ENCODE data around the gene PCDHGB4. TPM values are rescaled to one million over a fixed set of nuclear protein-coding genes. Genes with fewer than 3 reads are reported as not detected.

The PCDHGB4 gene
- total RNA-seq, 4 donors from 2014 or later: 10.4 to 12.5 (median 10.4) TPM

DNA sequence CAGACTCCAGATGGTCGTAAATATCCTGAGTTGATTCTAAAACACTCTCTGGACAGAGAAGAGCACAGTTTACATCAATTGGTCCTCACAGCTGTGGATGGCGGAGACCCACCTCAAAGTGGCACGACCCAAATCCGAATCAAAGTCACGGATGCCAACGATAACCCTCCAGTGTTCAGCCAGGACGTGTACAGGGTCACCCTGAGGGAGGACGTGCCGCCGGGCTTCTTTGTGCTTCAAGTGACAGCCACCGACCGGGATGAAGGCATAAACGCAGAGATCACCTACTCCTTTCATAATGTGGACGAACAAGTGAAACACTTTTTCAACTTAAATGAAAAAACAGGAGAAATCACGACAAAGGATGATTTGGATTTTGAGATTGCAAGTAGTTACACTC lies 26.8 kb upstream of the PCDHGB4 start:
- DNase-seq: no peak
- WGBS, 2 donors: 33 to 41% methylated on average over 15 of the region's 15 CpGs
- Histone ChIP-seq H3K9me3 (peaks cover 8% of the 10 kb centered on the region), H3K27me3 (no peaks in the 10 kb centered on the region), H3K4me1 (no peaks in the 10 kb centered on the region), H3K27ac (no peak overlapping the region), H3K36me3 (no peaks in the 10 kb centered on the region), H3K4me3 (replicated peaks in 1 of 3) (no peak overlapping the region)
- TF ChIP-seq, protein P1, sequence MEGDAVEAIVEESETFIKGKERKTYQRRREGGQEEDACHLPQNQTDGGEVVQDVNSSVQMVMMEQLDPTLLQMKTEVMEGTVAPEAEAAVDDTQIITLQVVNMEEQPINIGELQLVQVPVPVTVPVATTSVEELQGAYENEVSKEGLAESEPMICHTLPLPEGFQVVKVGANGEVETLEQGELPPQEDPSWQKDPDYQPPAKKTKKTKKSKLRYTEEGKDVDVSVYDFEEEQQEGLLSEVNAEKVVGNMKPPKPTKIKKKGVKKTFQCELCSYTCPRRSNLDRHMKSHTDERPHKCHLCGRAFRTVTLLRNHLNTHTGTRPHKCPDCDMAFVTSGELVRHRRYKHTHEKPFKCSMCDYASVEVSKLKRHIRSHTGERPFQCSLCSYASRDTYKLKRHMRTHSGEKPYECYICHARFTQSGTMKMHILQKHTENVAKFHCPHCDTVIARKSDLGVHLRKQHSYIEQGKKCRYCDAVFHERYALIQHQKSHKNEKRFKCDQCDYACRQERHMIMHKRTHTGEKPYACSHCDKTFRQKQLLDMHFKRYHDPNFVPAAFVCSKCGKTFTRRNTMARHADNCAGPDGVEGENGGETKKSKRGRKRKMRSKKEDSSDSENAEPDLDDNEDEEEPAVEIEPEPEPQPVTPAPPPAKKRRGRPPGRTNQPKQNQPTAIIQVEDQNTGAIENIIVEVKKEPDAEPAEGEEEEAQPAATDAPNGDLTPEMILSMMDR (IDR thresholded peaks at IDR 0.05): no peak
- TF ChIP-seq POLR2A (IDR thresholded peaks at IDR 0.05): no peak
- intact Hi-C loops (cut with DNase I): no loop called here

DNA sequence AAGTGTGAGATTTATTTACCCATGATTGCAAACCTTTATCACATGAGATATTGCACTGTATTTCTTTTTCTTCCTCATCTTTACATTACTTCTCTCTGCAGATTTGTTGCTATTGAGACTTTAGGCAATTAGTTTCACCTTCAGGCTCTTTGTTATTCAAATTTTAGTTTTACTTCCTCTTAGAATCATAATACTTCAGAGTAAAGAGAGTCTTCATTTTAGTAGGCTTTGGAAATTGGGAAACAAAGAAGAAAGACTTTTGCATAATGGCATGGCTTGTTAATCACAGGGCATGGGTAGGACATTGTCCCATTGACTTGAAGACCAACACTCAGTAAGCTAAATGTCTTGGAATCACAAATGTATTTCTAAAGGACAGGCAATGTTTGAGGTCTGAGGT lies 24.8 kb upstream of the PCDHGB4 start:
- Histone ChIP-seq H3K27ac (no peak overlapping the region), H3K36me3 (no peaks in the 10 kb centered on the region), H3K4me1 (no peaks in the 10 kb centered on the region), H3K27me3 (no peaks in the 10 kb centered on the region), H3K4me3 (replicated peaks in 1 of 3) (no peak overlapping the region), H3K9me3 (peaks cover 8% of the 10 kb centered on the region)
- intact Hi-C loops (cut with DNase I): no loop called here
- no peak for DNase-seq
- no peak for TF ChIP-seq POLR2A (IDR thresholded peaks at IDR 0.05)
- TF ChIP-seq, protein P1 (IDR thresholded peaks at IDR 0.05): no peak

DNA sequence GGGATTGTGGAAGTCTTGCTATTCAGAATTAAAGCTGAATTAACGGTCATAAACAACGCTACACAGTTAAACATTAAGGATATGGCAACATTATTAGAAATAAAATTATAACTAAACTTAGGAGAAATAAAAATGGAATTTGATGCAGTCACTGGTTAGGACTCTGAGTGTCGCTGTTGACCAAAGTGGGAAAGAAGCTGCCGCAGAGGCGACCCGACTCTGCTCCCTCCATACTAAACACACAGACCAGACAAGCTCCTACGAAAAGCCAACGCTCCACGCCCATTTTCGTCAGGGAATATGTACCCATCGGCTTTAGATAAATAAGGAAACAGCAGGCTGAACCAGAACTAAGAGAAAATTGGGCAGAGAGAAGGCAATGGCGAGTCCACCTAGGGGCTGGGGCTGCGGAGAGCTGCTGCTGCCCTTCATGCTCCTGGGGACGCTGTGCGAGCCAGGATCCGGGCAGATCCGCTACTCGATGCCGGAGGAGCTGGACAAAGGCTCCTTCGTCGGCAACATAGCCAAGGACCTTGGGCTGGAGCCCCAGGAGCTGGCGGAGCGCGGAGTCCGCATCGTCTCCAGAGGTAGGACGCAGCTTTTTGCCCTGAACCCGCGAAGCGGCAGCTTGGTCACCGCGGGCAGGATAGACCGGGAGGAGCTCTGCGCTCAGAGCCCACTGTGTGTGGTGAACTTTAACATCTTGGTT lies 23.4 kb upstream of the PCDHGB4 start, which contains the start of gene PCDHGA5:
Gene PCDHGA5 (plus strand): TSS at position 211 of the 709 bp plus-strand sequence. CDS start 169 bp downstream, at position 380.
- 10 to 20% methylated on average over 24 to 30 of the region's 34 CpGs for WGBS, 2 donors
- Histone ChIP-seq H3K27ac (no peak within 1 kb of the TSS), H3K4me1 (no peaks in the 10 kb centered on the region), H3K4me3 (replicated peaks in 1 of 3) (no peak within 1 kb of the TSS), H3K27me3 (no peaks in the 10 kb centered on the region), H3K9me3 (peaks cover 4% of the 10 kb centered on the region), H3K36me3 (no peaks in the 10 kb centered on the region)
- intact Hi-C loops (cut with DNase I): no loop called here
- DNase-seq: no peak
- no peak for TF ChIP-seq POLR2A (IDR thresholded peaks at IDR 0.05)
- TF ChIP-seq, protein P1 (IDR thresholded peaks at IDR 0.05): no peak

DNA sequence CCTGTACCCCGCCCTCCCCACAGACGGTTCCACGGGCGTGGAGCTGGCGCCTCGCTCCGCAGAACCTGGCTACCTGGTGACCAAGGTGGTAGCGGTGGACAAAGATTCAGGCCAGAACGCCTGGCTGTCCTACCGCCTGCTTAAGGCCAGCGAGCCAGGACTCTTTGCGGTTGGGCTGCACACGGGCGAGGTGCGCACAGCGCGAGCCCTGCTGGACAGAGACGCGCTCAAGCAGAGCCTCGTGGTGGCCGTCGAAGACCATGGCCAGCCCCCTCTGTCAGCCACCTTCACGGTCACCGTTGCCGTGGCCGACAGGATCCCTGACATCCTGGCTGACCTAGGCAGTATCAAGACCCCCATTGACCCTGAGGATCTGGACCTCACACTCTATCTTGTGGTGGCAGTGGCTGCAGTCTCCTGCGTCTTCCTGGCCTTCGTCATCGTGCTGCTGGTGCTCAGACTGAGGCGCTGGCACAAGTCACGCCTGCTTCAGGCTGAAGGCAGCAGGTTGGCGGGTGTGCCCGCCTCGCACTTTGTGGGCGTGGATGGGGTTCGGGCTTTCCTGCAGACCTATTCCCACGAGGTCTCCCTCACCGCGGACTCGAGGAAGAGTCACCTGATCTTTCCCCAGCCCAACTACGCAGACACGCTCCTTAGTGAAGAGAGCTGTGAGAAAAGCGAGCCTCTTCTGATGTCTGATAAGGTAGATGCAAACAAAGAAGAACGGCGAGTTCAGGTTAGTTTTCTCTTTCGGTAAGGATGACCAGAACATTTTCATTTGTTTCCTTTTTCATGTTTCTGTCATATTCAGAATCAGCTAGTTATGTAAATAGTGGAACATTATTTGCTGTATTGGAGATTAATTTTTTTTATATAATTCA lies 21.2 kb upstream of the PCDHGB4 start:
- Histone ChIP-seq H3K4me1 (no peaks in the 10 kb centered on the region), H3K27ac (no peak overlapping the region), H3K9me3 (peaks cover 4% of the 10 kb centered on the region), H3K4me3 (replicated peaks in 1 of 3) (no peak overlapping the region), H3K36me3 (no peaks in the 10 kb centered on the region), H3K27me3 (no peaks in the 10 kb centered on the region)
- intact Hi-C loops (cut with DNase I): no loop called here
- DNase-seq: no peak
- TF ChIP-seq, protein P1 (IDR thresholded peaks at IDR 0.05): no peak
- TF ChIP-seq POLR2A (IDR thresholded peaks at IDR 0.05): no peak
- 30 to 38% methylated on average over 27 to 29 of the region's 46 CpGs for WGBS, 2 donors

Measured in thyroid gland (tissue), 4 donors.